ENCODE results near the gene FGF19.

The FGF19 gene, protein sequence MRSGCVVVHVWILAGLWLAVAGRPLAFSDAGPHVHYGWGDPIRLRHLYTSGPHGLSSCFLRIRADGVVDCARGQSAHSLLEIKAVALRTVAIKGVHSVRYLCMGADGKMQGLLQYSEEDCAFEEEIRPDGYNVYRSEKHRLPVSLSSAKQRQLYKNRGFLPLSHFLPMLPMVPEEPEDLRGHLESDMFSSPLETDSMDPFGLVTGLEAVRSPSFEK

DNA sequence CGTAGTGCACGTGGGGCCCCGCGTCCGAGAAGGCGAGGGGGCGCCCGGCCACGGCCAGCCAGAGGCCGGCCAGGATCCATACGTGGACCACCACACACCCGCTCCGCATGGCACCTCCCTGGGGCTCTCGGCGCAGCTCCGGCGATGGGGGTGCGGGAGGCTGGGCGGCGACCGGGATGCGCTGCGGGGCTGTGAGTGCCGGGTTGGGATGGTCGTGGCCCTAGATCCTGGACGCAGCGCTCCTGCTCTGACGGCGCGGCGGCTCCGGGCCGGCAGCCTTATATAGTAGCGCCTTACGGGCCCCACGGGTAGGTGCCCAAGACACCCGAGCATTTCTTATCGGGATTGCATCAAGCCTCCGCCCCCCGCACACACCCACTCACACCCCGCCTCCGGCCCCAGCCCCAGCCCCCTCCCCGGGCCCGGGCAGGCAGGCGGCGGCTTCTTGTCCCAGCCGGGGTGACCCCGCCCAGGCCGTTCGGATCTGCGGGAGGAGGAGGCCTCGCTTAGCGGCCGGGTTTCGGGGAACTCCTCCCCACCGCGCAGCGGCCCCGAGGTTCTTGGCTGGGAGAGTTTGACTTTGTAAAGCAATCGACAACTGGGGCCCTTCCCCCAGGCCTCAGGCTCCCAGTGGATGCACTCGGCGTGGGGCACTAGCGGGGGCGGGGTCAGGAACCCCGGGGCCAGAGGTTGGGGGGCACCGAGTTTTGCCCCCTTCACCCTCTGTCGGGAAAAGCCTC lies at the start of gene FGF19:
FGF19 (minus strand) TSS at position 255 of the 740 bp plus-strand sequence; CDS start at position 109, 146 bp downstream.
- DNase-seq (ENCODE audit: low read depth in 2 of 2), result no peak
- TF ChIP-seq, protein P1, sequence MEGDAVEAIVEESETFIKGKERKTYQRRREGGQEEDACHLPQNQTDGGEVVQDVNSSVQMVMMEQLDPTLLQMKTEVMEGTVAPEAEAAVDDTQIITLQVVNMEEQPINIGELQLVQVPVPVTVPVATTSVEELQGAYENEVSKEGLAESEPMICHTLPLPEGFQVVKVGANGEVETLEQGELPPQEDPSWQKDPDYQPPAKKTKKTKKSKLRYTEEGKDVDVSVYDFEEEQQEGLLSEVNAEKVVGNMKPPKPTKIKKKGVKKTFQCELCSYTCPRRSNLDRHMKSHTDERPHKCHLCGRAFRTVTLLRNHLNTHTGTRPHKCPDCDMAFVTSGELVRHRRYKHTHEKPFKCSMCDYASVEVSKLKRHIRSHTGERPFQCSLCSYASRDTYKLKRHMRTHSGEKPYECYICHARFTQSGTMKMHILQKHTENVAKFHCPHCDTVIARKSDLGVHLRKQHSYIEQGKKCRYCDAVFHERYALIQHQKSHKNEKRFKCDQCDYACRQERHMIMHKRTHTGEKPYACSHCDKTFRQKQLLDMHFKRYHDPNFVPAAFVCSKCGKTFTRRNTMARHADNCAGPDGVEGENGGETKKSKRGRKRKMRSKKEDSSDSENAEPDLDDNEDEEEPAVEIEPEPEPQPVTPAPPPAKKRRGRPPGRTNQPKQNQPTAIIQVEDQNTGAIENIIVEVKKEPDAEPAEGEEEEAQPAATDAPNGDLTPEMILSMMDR (IDR thresholded peaks at IDR 0.05; ENCODE audit: low read depth, low read length), result no peak
- no peak within 1 kb of the TSS for H3K4me3 ChIP-seq (replicated peaks in 1 of 2; ENCODE audit: low read depth in 2 of 2, low read length in 2 of 2)

DNA sequence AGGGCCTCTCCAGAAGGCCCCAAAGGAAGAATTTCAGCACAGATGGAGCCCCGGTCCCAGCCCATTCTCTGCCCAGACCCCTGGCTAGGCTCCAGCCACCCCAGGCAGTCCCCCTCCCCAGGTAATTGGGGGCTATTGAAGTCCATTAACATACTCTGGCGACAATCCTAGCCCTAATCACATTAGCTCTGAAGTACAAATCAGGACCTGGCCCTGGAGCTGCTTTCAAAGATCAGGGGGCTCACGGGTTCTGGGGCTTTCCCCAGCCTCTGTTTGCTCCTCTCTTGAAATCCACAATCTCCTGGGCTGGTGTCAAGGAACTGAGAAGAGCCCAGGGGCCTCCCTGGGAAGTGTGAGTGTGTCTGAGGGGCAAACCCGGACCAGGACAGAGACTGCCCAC lies 49.1 kb upstream of the FGF19 start:
- no peak overlapping the region for H3K4me3 ChIP-seq (replicated peaks in 1 of 2; ENCODE audit: low read depth in 2 of 2, low read length in 2 of 2)
- TF ChIP-seq, protein P1 (IDR thresholded peaks at IDR 0.05; ENCODE audit: low read depth, low read length), result no peak
- DNase-seq (ENCODE audit: low read depth in 2 of 2), result no peak

DNA sequence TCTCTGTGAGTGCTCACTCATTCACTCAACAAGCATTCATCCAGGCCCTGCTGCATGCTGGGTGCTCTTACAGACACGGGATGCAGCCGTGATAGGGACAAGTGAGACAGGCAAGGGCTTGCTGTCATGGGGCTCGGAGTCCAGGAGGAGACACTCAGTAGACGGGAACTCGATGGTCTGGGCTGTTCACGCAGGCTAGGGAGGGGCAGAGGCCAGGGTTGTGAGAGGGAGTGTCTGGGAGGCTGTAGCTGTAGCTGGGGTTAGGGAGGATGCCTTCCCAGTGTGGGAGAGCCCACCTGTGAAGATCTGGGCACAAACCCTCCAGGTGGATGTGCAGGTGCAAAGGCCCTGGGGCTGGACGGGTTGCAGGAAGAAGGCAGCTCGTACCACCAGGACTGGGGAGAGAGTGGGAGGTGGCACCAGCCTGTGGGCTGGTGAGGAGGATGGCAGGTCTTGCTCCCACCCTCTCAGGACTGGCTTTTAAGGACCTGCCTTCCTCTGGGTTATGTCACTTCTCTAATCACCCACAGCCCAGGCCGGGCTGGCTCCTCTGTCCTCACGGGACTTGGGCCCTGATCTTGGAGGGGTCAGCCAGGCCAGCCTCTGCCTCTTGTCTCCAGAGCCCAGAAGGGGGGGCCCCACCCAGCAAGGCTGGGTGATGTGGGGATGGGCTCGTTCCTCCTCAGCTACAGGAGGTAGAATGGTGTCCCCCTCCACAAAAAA lies 47.2 kb upstream of the FGF19 start:
- no peak overlapping the region for H3K4me3 ChIP-seq (replicated peaks in 1 of 2; ENCODE audit: low read depth in 2 of 2, low read length in 2 of 2)
- DNase-seq (ENCODE audit: low read depth in 2 of 2), result no peak
- TF ChIP-seq, protein P1 (IDR thresholded peaks at IDR 0.05; ENCODE audit: low read depth, low read length), result no peak

DNA sequence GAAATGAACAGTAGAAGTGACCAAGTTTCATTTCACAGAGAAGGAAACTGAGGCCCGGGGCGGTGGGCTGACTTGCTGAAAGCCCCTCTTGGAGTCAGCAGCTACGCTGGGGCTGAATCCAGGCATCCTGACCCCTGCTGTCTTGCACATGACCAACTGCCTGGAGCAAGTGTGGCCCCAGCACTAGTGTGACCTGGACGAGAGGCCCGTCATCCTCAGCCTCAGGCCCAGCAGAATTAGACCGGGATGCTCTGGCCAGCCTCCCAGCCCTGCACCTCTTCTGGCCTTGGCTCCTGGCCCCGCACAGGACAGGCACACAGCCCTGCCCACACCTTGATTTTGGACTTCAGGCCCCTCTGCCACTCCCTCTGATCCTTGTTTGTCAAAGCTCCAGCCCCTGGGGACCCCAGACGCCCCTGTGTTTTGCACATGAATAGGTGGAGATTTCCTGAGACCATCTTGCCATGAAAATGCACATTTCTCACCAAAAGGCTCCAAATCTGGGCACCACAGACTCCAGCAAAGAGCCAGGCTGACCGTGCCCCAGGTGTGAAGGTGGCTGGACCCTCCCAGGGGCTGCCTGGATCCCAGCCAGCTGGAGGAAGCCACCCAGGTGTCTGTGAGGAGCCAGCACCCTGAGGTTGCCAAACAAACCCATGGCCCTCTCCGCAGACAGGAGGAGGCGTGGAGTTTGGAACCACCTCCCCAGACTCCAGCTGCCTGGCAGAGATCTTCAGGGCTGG lies 46.5 kb upstream of the FGF19 start:
- no peak for DNase-seq (ENCODE audit: low read depth in 2 of 2)
- TF ChIP-seq, protein P1 (IDR thresholded peaks at IDR 0.05; ENCODE audit: low read depth, low read length), result no peak

DNA sequence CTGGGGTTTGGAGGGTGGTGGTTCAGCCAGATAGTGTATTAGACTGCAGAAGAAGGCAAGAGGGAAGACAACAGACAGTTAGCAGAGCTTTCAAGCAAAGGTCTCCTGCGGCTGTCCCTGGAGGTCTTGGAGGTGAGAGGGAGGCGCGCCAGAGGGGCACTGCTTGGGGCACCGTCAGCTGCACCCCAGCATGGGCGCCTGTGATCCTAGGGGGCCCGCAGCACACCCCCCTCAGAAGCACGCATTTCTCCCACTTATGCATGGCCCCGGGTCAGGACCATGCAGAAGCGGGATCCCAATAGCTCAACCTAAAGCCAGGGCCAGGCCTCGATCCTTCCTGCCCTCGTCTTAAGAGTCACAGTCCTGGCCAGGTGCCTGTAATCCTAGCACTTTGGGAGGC lies 44.8 kb upstream of the FGF19 start:
- TF ChIP-seq, protein P1 (IDR thresholded peaks at IDR 0.05; ENCODE audit: low read depth, low read length), result no peak
- DNase-seq (ENCODE audit: low read depth in 2 of 2), result no peak

More for the DNA sequence above, 46.5 kb upstream of the FGF19 start:
- H3K4me3 ChIP-seq (replicated peaks in 1 of 2; ENCODE audit: low read depth in 2 of 2, low read length in 2 of 2), result no peak overlapping the region

More for the DNA sequence above, 44.8 kb upstream of the FGF19 start:
- H3K4me3 ChIP-seq (replicated peaks in 1 of 2; ENCODE audit: low read depth in 2 of 2, low read length in 2 of 2), result no peak overlapping the region

Measured in cardiac fibroblast (primary cell).